ENCODE data around the gene ZBED5.
A peak's percentile ranks its signal among the peaks of the same experiment; 100 is the strongest.
"Not testable (repeated sequence)": the region's sequence is repeated elsewhere in the genome, so short reads cannot be mapped to it uniquely, and the experiment has no call there.

Gene ZBED5

DNA sequence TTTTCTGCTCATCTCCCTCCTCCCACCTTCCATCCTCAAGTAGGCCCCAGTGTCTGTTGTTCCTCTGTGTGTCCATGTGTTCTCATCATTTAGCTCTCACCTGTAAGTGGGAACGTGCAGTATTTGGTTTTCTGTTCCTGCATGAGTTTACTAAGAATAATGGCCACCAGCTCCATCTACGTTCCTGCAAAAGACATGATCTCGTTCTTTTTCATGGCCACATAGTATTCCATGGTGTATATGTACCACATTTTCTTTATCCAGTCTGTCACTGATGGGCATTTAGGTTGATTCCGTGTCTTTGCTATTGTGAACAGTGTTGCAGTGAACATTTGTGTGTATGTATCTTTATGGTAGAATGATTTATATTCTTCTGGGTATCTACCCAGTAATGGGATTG lies 21.0 kb downstream of the ZBED5 start:
- FAIRE-seq: not testable (repeated sequence)

DNA sequence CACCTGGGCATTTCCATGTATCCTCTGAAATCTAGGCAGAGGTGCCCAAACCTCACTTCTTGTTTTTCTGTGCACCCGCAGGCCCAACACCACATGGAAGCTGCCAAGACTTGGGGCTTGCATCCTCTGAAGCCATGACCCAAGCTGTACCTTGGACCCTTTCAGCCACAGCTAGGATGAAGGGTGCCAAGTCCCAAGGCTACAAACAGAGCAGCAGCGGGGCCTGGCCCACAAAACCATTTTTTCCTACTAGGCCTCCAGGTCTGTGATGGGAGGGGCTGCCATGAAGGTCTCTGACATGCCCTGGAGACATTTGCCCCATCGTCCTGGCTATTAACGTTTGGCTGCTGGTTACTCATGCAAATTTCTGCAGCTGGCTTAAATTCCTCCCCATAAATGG lies 28.7 kb downstream of the ZBED5 start:
- no peak for FAIRE-seq

DNA sequence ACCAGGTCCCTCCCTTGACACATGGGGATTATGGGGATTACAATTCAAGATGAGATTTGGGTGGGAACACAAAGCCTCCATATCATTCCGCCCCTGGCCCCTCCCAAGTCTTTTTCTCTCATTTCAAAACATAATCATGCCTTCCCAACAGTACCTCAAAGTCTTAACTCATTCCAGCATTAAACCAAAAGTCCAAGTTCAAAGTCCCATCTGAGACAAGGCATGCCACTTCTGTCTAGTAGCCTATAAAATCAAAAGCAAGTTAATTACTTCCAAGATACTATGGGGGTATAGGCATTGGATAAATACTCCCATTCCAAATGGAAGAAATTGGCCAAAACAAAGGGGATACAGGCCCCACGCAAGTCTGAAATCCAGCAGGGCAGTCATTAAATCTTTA lies 29.5 kb downstream of the ZBED5 start:
- FAIRE-seq: no peak

DNA sequence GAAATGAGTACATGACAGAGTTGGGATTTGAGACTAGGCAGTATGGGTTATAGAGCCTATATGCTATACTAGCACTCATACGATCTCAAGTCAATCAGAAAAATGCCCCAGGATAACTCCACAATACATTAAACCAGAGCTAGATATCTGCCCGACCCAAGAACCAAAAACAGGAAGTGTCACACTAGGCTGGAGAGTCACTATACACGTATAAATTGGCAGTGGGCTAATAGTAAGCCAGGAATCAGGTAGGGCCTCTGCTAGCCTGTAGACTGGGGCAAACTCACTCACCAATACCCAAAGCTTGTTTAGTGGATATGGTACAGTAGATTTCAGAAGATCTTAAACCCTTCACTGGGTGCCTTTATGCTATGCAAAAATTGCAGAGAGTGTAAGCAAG lies 33.0 kb downstream of the ZBED5 start:
- no peak for FAIRE-seq

DNA sequence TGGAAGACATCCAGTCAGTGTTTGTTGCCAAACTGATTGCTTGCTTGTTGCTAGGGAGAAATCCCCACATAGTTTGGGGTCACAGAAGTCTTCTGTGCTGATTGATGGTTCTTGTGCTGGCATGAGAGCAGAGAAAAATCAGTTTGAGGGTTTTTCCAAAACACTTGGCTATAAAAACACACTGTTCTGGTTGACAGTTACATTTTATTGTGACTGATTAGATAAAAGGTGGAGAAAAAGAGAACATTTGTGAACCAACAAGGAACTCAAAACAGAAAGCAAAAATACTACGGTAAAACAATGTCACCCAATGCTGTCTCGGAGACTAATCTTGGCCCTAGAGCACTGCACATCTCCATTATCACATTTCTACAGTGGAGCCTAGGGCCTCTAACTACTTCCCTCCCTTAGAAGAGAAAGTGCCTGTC lies 34.7 kb downstream of the ZBED5 start:
- FAIRE-seq: no peak

DNA sequence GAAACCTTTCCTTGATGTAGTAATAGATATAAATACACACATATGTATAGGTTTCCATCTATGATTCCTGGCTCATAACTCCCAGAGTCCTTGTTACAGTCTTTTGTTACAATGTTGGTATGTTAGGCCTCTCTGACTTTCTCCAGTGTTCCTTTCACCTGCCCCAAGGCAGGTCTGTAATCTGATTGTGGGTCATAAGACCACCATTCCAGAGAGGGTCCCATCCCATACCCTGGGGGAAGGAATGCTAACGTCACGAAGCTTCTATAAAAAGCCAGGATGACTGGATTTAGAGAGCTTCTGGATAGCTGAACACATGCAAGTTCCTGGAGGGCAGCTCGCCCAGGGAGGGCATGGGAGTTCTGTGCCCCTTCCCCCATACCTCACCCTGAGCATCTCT lies 35.4 kb downstream of the ZBED5 start:
- not testable (repeated sequence) for FAIRE-seq

DNA sequence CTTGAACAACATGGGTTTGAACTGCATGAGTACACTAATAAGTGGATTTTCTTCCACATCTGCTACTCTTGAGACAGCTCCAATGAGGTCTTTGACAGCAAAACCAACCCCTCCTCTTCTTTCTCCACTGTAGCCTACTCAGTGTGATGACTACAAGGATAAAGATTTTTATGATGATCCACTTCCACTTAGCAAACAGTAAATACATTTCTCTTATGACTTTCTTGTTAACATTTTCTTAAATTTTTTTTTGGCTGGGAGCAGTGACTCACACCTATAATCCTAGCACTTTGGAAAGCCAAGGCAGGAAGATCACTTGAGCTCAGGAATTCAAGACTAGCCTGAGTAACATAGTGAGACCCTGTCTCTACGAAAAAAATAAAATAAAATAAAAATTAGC lies 39.3 kb downstream of the ZBED5 start:
- no peak for FAIRE-seq

DNA sequence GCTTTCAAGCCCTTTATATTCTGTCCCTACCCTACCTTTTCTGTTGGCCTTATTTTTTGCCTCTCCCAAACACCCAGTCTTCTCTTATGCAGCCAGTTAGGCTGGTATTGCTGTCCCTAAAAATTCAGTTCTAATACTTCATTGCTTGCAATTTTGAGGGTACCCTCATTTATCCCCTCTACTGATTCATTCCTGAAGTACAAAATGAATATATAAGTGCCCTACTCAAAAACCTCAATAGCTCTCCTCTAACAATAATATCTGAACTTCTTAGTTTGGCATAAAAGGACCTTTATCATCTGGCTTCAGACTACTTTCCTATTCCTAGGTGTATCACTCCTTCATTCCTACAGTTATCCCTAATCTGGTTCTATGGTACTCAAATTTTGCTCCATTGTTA lies 43.9 kb downstream of the ZBED5 start:
- no peak for FAIRE-seq

DNA sequence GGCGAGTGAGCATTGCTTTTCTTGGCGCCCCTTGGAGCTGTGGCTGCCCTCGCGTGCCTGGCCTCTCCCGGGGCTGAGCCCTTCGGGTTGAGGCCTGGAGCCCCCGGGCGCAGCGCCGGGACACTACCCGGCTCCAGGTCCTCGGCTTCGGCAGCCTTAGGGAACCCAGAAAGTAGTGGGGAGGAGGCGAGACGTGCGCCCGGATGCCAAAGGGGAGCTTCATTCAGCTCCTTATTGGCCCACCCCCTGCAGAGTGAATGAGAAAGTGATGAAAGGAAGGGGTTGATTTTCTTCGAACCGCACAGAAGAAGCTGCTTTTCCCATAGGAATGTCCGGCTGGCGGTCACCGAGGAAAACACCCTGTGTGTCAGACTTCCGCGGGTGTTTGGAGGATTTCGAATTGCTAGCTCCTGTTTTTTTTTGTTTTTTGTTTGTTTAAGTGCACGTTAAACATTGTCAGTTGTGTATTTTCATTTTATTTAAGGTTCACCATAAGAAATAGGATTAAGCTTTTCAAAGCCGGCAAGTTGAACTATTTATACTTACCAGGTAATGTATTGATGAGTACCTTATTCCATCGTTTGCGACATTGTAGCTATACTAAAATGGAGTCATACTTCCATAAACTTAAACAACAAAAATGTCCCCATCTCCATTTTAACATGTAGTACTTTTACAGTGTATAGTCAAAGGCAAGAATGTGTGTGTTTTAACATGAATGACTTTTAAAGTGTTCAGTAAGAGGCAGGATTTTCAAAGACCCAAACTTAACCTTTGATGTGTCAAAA lies 48.3 kb downstream of the ZBED5 start:
- no peak for FAIRE-seq

DNA sequence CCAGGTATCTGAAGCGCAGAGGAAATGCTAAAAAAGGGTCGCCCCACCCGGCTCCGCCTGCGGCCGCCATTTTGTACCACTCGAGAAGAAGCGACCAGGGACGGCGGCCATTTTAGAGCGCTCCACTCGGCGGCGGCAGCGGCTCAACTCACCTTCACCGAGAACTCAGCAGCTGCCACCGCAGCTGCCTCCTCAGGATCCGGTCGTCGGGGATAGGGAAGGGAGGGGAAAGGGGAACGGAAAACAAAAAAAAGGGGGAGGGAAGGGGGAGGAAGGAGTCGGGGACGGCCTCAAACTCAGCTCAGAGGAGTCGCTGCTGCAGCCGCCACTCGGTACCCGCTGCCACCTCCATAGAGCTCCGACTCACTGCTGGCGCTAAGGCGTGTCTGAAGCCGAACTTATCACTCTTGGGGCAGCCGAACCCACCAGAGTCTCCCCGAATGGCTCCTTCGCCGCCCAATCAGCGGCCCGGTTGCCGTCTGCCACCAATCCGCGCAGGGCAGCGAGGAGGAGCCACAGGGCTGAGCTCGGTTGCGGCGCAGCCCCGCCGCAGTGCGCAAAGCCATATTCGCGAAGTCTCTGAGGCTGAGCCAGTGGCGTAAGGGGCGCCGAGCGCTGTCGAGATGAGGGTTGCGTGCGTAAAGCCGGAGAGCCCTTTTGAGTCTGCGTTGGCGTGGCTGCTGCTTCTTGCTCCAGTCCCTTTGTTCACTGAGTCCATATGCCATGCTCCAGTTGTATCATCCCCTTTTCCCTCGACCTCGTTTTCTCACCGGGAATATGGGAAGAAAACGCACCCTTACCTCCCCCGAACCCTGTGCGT lies 49.1 kb downstream of the ZBED5 start, which contains the start of gene EIF4G2:
Gene EIF4G2, minus strand, starts transcription at position 374 of the 820 bp plus-strand sequence.
- peak; percentile 97 for FAIRE-seq

DNA sequence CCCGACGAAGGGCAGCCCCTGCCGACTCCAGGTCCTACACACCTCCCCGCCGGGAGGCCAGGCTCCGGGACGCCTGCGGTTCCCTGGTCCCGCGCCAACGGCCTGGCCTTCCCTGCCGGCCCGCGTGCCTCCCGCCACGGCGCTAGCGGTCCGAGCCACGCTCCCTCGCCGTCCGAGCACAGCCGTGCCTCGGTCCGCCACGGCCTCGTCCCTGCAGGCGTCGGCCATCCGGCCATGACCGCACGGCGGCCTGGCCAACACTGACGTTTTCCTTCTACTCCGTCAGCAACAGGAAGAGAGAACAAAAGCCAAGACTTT lies 49.7 kb downstream of the ZBED5 start:
- FAIRE-seq: no peak

DNA sequence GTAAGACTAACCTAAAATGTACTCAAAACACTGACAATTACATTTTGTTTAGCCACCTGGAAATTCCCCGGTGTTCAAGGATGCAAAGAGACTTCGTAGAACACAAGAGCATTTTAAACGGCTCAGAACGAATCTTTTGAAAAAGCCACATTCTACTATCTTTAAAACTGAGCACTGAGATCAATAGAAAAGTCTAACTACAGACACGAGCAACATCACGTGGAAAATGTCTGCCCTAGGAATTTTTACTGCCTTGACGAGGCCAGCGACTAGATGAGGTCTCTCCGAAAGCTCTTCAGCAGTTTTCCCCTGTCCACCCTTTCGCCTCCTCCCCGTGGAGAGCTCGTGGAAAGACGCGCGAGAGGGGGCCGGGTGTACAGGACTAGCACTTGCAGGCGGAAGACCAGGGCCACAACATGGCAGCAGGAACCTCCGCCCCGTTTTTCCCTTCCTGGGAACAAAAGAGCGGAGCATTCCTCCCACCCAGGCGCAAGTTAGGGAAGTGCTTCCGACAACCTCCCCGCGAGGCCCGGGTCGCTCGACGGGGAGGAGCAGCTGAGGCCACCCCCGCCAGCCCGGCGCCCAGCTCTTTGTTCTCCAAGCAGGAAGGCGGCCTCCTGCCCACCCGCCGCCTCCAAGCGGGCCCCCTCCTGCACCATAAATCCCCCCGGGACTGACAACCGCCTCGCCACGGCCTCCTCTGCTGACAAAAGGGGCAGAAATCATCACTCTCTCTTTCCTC lies 50.2 kb downstream of the ZBED5 start:
- no peak for FAIRE-seq

DNA sequence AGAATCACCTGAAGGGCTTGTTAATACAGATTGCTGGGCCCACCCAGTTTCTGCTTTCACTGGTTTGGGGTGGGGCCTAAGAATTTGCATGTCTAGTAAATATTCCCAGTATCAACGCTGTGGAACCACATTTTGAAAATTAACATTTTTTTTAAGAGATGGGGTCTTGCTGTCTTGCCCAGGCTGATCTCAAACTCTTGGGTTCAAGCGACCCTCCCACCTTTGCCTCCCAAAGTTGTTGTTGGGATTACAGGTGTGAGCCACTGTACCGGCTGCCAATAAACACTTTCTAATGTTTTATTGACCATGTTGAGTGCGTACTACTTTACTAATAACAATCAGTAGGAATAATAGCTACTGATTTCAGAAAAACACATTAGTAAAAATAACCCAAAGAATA lies 51.6 kb downstream of the ZBED5 start:
- FAIRE-seq: no peak

DNA sequence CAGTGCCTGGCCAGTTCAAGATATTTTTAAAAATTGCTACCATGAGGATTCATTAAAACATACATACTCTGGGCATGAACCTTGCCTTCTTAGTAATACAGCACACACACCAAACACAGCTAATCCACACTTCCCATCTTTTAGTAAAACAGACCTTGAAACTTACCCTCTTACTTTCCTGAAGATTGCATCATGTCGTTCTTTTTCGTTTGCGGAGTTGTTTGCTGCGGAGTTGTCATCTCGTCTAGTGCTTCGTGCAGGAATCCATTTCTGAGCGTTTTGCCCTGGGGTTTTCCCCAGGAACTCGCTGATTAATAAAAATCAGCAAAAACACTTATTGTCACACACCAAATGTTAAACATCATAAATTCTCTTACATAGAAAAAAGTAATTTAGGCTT lies 52.1 kb downstream of the ZBED5 start:
- FAIRE-seq: no peak

DNA sequence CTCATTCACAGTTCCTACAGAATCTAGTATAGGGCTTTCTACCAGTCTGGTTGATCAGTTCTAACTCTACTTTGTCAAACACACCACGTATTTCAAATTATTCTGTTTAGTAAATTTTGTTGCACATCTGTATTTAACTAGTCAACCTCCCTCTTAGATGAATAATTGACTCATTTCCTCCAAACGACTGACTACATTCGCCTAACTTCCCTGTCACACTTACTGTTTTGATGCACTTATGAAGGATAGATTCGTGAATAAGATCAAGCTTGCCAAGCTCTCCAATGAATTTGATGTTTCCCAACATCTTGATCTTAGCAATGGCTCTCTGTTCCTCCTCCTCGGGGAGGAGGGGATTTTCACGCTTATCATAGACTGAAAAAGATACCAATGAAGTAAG lies 54.2 kb downstream of the ZBED5 start:
- no peak for FAIRE-seq

Measured in endometrium (tissue), 2 donors.